CD4-positive, alpha-beta T cell treated with Interleukin-12 subunit alpha and Interleukin-12 subunit beta, for 1 hour (primary cell): ENCODE data around the gene NEK1.
"Not testable (repeated sequence)": the region's sequence is repeated elsewhere in the genome, so short reads cannot be mapped to it uniquely, and the experiment has no call there.

Experiments
- DNase-seq: peaks from one replicate; pipeline ENCODE4 v3.0.0-alpha.2; 2020

NEK1 gene

GRCh38 chr4:169493164-169493524, 119.2 kb downstream of the NEK1 start:
- DNase-seq = no peak

- DNase-seq = peak; percentile 39
These were observed 119.8 kb downstream of the NEK1 start for GRCh38 chr4:169492436-169493163.

- no peak for DNase-seq
These were observed 121.2 kb downstream of the NEK1 start for GRCh38 chr4:169491211-169491610.

GRCh38 chr4:169489306-169489705, 123.1 kb downstream of the NEK1 start:
- DNase-seq = no peak

- DNase-seq = peak; percentile 42
These were observed 126.3 kb downstream of the NEK1 start for GRCh38 chr4:169485791-169486742.

GRCh38 chr4:169485086-169485485, 127.3 kb downstream of the NEK1 start:
- DNase-seq = no peak

GRCh38 chr4:169484485-169484884, 127.9 kb downstream of the NEK1 start:
- DNase-seq = no peak

GRCh38 chr4:169464080-169464479, 148.3 kb downstream of the NEK1 start:
- DNase-seq = no peak

- no peak for DNase-seq
These were observed 152.3 kb downstream of the NEK1 start for GRCh38 chr4:169460081-169460480.

GRCh38 chr4:169458575-169458974, 153.8 kb downstream of the NEK1 start:
- DNase-seq = no peak

GRCh38 chr4:169452644-169453043, 159.7 kb downstream of the NEK1 start:
- DNase-seq = not testable (repeated sequence)

- not testable (repeated sequence) for DNase-seq
These were observed 163.4 kb downstream of the NEK1 start for GRCh38 chr4:169448935-169449334.

- DNase-seq = no peak
These were observed 165.6 kb downstream of the NEK1 start for GRCh38 chr4:169446824-169447223.

GRCh38 chr4:169443748-169444147, 168.6 kb downstream of the NEK1 start:
- no peak for DNase-seq

GRCh38 chr4:169440446-169440845, 171.9 kb downstream of the NEK1 start:
- no peak for DNase-seq

GRCh38 chr4:169439244-169439643, 173.1 kb downstream of the NEK1 start:
- DNase-seq = no peak

GRCh38 chr4:169438057-169438480, 174.3 kb downstream of the NEK1 start:
- no peak for DNase-seq

- DNase-seq = no peak
These were observed 174.9 kb downstream of the NEK1 start for GRCh38 chr4:169437299-169438047.

- DNase-seq = no peak
These were observed 175.6 kb downstream of the NEK1 start for GRCh38 chr4:169436734-169437133.

- no peak for DNase-seq
These were observed 184.0 kb downstream of the NEK1 start for GRCh38 chr4:169428376-169428775.

- DNase-seq = not testable (repeated sequence)
These were observed 184.7 kb downstream of the NEK1 start for GRCh38 chr4:169427727-169428126.

- DNase-seq = no peak
These were observed 192.1 kb downstream of the NEK1 start for GRCh38 chr4:169420291-169420690.

GRCh38 chr4:169418846-169419245, 193.5 kb downstream of the NEK1 start:
- no peak for DNase-seq
